ENCODE data around the gene C17orf100. TPM values are rescaled to one million over a fixed set of nuclear protein-coding genes. Genes with fewer than 3 reads are reported as not detected.

Gene C17orf100
- total and polyA plus RNA-seq, 2 of the 13 experiments (the other 11 are each of a cell fraction or from before 2014, with no cell fraction given), result 3.6 to 8.7 TPM

DNA sequence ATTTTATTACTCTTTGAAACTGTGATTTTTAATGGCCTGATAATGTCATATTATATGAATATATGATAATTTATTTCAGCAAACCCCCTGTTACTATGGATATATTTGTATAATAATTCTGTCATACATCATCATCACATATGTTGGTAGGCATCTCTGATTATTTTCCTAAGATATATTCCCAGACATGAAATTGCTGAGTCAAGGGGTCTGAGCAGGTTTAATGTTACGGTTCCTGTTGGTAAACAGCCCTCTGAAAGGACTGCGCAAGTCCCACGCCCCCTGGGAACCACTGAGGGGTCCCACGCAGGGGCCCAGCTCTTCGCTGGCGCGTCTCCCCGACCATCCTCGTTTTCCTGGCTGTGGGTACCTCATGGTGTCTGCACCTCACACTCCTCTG lies 37.4 kb downstream of the C17orf100 start:
- Histone ChIP-seq H3K4me2 (ENCODE audit: low read depth, low read length) (no peak overlapping the region), H2AFZ (ENCODE audit: low read length) (no peak overlapping the region), H3K27ac (ENCODE audit: extremely low read length, insufficient read depth, low read length) (no peak overlapping the region), H3K27me3 (ENCODE audit: control insufficient read depth in 1 of 2, insufficient read depth in 2 of 2, low read length in 2 of 2) (no peaks in the 10 kb centered on the region), H3K36me3 (replicated peaks in 1 of 2; ENCODE audit: control insufficient read depth in 1 of 2, insufficient read depth in 2 of 2, low read length in 2 of 2) (peaks cover 11 to 47% of the 10 kb centered on the region in 2 experiments), H3K9me3 (ENCODE audit: low read length) (no peaks in the 10 kb centered on the region), H3K9ac (ENCODE audit: insufficient read depth, low read depth, low read length) (no peak overlapping the region), H3K4me3 (replicated peaks in 1 of 3; ENCODE audit: insufficient read depth in 1 of 3, low read depth in 2 of 3, low read length in 3 of 3) (no peak overlapping the region), H3K79me2 (ENCODE audit: insufficient read depth, low read length) (no peaks in the 10 kb centered on the region), H3K4me1 (ENCODE audit: insufficient read depth, low read length) (peaks cover 40% of the 10 kb centered on the region), H4K20me1 (ENCODE audit: insufficient read depth, low read length) (no peaks in the 10 kb centered on the region)
- no peak for ATAC-seq
- intact Hi-C loops (cut with micrococcal nuclease; ENCODE audit: unreplicated experiment) (no loop called here), in situ Hi-C loops (cut with HindIII; ENCODE audit: extremely low pct_ligation_motif_present, low pct_unique_long_range_greater_than_20kb) (no loop called here)
- 93% methylated on average over 9 of the region's 9 CpGs for WGBS (ENCODE audit: low lambda C conversion rate)
- BruUV-seq (replicated peaks), result no TSS peak
- ChIA-PET CTCF (ENCODE audit: low intra/inter-chr PET ratio, low total read pairs) (no interaction called here), POLR2A (interaction anchor here (1.4 to 2.1 kb wide), 3 partner anchors 11 to 24 kb away, joined by 3 to 9 read pairs (median 4); partner anchors contain the start of gene SLC13A5)
- FAIRE-seq, result no peak
- DNase-seq (ENCODE audit: low spot score), result no peak
- TF ChIP-seq NR3C1 (CRISPR knock-in tag; IDR thresholded peaks at IDR 0.05) (no peak), MAFK (conservative IDR thresholded peaks at IDR 0.05 in 1 of 2, IDR thresholded peaks at IDR 0.05 in 1 of 2; ENCODE audit: low read length in 2 of 2) (peak; percentile 47 to 68), MAFF (IDR thresholded peaks at IDR 0.05; ENCODE audit: low read depth, low read length) (peak; percentile 25; the same call in 1 of the 2 replicates), ETV5 (CRISPR knock-in tag; IDR thresholded peaks at IDR 0.05; ENCODE audit: borderline replicate concordance) (no peak)

GRCh38 chr17:6690641-6691040 lies 39.1 kb downstream of the C17orf100 start:
- in situ Hi-C loops (cut with HindIII; ENCODE audit: extremely low pct_ligation_motif_present, low pct_unique_long_range_greater_than_20kb) (no loop called here), intact Hi-C loops (cut with micrococcal nuclease; ENCODE audit: unreplicated experiment) (no loop called here)
- no TSS peak for BruUV-seq (replicated peaks)
- Histone ChIP-seq H3K27me3 (ENCODE audit: control insufficient read depth in 1 of 2, insufficient read depth in 2 of 2, low read length in 2 of 2) (no peaks in the 10 kb centered on the region), H3K4me1 (ENCODE audit: insufficient read depth, low read length) (peaks cover 24% of the 10 kb centered on the region), H3K9ac (ENCODE audit: insufficient read depth, low read depth, low read length) (no peak overlapping the region), H3K9me3 (ENCODE audit: low read length) (no peaks in the 10 kb centered on the region), H3K4me2 (ENCODE audit: low read depth, low read length) (no peak overlapping the region), H4K20me1 (ENCODE audit: insufficient read depth, low read length) (no peaks in the 10 kb centered on the region), H3K4me3 (replicated peaks in 1 of 3; ENCODE audit: insufficient read depth in 1 of 3, low read depth in 2 of 3, low read length in 3 of 3) (no peak overlapping the region), H3K79me2 (ENCODE audit: insufficient read depth, low read length) (no peaks in the 10 kb centered on the region), H3K27ac (ENCODE audit: extremely low read length, insufficient read depth, low read length) (no peak overlapping the region), H2AFZ (ENCODE audit: low read length) (no peak overlapping the region), H3K36me3 (replicated peaks in 1 of 2; ENCODE audit: control insufficient read depth in 1 of 2, insufficient read depth in 2 of 2, low read length in 2 of 2) (peaks cover 23 to 63% of the 10 kb centered on the region in 2 experiments)
- CTCF ChIA-PET (ENCODE audit: low intra/inter-chr PET ratio, low total read pairs), result no interaction called here
- 100% methylated on average over 7 of the region's 11 CpGs for WGBS (ENCODE audit: low lambda C conversion rate)
- POLR2A ChIA-PET, result interaction anchor here (1.2 to 2.3 kb wide), 4 partner anchors 10 to 22 kb away, joined by 4 to 9 read pairs (median 8); partner anchors contain the start of gene SLC13A5
- no peak; the same call in 2 of the 3 replicates for ATAC-seq
- DNase-seq (ENCODE audit: low spot score), result no peak
- TF ChIP-seq, protein P1, sequence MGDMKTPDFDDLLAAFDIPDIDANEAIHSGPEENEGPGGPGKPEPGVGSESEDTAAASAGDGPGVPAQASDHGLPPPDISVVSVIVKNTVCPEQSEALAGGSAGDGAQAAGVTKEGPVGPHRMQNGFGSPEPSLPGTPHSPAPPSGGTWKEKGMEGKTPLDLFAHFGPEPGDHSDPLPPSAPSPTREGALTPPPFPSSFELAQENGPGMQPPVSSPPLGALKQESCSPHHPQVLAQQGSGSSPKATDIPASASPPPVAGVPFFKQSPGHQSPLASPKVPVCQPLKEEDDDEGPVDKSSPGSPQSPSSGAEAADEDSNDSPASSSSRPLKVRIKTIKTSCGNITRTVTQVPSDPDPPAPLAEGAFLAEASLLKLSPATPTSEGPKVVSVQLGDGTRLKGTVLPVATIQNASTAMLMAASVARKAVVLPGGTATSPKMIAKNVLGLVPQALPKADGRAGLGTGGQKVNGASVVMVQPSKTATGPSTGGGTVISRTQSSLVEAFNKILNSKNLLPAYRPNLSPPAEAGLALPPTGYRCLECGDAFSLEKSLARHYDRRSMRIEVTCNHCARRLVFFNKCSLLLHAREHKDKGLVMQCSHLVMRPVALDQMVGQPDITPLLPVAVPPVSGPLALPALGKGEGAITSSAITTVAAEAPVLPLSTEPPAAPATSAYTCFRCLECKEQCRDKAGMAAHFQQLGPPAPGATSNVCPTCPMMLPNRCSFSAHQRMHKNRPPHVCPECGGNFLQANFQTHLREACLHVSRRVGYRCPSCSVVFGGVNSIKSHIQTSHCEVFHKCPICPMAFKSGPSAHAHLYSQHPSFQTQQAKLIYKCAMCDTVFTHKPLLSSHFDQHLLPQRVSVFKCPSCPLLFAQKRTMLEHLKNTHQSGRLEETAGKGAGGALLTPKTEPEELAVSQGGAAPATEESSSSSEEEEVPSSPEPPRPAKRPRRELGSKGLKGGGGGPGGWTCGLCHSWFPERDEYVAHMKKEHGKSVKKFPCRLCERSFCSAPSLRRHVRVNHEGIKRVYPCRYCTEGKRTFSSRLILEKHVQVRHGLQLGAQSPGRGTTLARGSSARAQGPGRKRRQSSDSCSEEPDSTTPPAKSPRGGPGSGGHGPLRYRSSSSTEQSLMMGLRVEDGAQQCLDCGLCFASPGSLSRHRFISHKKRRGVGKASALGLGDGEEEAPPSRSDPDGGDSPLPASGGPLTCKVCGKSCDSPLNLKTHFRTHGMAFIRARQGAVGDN (CRISPR knock-in tag; IDR thresholded peaks at IDR 0.05), result peak; percentile 36
- TF ChIP-seq, protein P2, sequence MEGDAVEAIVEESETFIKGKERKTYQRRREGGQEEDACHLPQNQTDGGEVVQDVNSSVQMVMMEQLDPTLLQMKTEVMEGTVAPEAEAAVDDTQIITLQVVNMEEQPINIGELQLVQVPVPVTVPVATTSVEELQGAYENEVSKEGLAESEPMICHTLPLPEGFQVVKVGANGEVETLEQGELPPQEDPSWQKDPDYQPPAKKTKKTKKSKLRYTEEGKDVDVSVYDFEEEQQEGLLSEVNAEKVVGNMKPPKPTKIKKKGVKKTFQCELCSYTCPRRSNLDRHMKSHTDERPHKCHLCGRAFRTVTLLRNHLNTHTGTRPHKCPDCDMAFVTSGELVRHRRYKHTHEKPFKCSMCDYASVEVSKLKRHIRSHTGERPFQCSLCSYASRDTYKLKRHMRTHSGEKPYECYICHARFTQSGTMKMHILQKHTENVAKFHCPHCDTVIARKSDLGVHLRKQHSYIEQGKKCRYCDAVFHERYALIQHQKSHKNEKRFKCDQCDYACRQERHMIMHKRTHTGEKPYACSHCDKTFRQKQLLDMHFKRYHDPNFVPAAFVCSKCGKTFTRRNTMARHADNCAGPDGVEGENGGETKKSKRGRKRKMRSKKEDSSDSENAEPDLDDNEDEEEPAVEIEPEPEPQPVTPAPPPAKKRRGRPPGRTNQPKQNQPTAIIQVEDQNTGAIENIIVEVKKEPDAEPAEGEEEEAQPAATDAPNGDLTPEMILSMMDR (CRISPR knock-in tag; IDR thresholded peaks at IDR 0.05), result no peak
- no peak for FAIRE-seq
